Sigmoid colon (tissue), 7 donors: ENCODE measurements around the gene SWSAP1. TPM values are rescaled to one million over a fixed set of nuclear protein-coding genes. Genes with fewer than 3 reads are reported as not detected.

Source experiments
- DNase-seq: peaks from one replicate; pipeline ENCODE4 v3.0.0-alpha.2; 2019
- H3K27ac ChIP-seq, 4 donors: fragments of 200-600 bp; sonication (generic); one replicate each; pipeline ENCODE4 v1.5.1; 2016 to 2019; ENCODE audit warnings: mild to moderate bottlenecking in 1 of 4
- H3K27me3 ChIP-seq, 3 donors: fragments of 200-600 bp; sonication (generic); one replicate each; pipeline ENCODE4 v1.5.1; 2019; ENCODE audit warnings: mild to moderate bottlenecking in 1 of 3
- H3K36me3 ChIP-seq, 4 donors: fragments of 200-600 bp; sonication (generic); one replicate each; pipeline ENCODE4 v1.5.1; 2016 to 2019
- H3K4me1 ChIP-seq, 4 donors: fragments of 200-600 bp; sonication (generic); one replicate each; pipeline ENCODE4 v1.5.1; 2017 to 2019
- H3K4me3 ChIP-seq, 4 donors: fragments of 200-600 bp; sonication (generic); one replicate each; pipeline ENCODE4 v1.5.1; 2017 to 2019; ENCODE audit warnings: mild to moderate bottlenecking in 2 of 4, moderate library complexity in 1 of 4
- H3K9me3 ChIP-seq, 4 donors: fragments of 200-600 bp in 3 of 4; sonication (generic) in 3 of 4; one replicate each; pipeline versions ENCODE4 v1.5.1 to v1.6.1; 2013 to 2019
- EP300 ChIP-seq, 4 donors: sonication (generic); formaldehyde crosslinking; IDR thresholded peaks; one replicate each; pipeline ENCODE4 v1.6.1; 2017; ENCODE audit warnings: antibody characterized with exemption in 4 of 4
- POLR2A ChIP-seq, 2 donors: fragments of 450-650 bp; IDR thresholded peaks; one replicate each; pipeline ENCODE4 v1.6.1; 2016; ENCODE audit warnings: antibody characterized with exemption in 2 of 2, mild to moderate bottlenecking in 2 of 2, moderate library complexity in 2 of 2
- POLR2AphosphoS5 ChIP-seq, 4 donors: sonication (generic); formaldehyde crosslinking; IDR thresholded peaks; one replicate each; pipeline ENCODE4 v1.6.1; 2017; ENCODE audit warnings: antibody characterized with exemption in 4 of 4
- WGBS, 2 donors: extraction: QIAGEN DNeasy Blood & Tissue Kit; methylation state at CpG; one replicate each; pipeline ENCODE4 v1.1.7; 2013; 5-methylcytosine and 5-hydroxymethylcytosine counted together
- intact Hi-C: fragments of 100-400 bp; cut with DNase I; formaldehyde crosslinking; loops from one replicate; pipeline ENCODE4 v1.15.1; 2023
- polyA plus RNA-seq, 3 donors: library from polyadenylated mRNA; stranded (reverse); fragments of 200-250 nt; gene quantifications; one replicate each; pipeline ENCODE4 v1.2.3, GENCODE V29; 2013
- total RNA-seq, 4 donors: library from RNA; depleted of rRNA; stranded (reverse); fragments of >200 nt; gene quantifications; one replicate each; pipeline ENCODE4 v1.1.0, GENCODE V29; 2016
- TF ChIP-seq, protein P1 (sequence below), 4 experiments: fragments of 450-650 bp in 3 of 4; fragments of 200-600 bp in 1 of 4; IDR thresholded peaks; one replicate each; pipeline ENCODE4 v1.5.1; 2016 to 2019; ENCODE audit warnings: antibody characterized with exemption in 4 of 4, mild to moderate bottlenecking in 3 of 4, moderate library complexity in 2 of 4
- donor health status: healthy with polysubstance abuse.
- donor health status: Bipolar disorder and iron deficiency.
- donor health status: healthy.

Gene SWSAP1
- total and polyA plus RNA-seq, 7 donors: 0.71 to 4.3 (median 1.8) TPM

DNA sequence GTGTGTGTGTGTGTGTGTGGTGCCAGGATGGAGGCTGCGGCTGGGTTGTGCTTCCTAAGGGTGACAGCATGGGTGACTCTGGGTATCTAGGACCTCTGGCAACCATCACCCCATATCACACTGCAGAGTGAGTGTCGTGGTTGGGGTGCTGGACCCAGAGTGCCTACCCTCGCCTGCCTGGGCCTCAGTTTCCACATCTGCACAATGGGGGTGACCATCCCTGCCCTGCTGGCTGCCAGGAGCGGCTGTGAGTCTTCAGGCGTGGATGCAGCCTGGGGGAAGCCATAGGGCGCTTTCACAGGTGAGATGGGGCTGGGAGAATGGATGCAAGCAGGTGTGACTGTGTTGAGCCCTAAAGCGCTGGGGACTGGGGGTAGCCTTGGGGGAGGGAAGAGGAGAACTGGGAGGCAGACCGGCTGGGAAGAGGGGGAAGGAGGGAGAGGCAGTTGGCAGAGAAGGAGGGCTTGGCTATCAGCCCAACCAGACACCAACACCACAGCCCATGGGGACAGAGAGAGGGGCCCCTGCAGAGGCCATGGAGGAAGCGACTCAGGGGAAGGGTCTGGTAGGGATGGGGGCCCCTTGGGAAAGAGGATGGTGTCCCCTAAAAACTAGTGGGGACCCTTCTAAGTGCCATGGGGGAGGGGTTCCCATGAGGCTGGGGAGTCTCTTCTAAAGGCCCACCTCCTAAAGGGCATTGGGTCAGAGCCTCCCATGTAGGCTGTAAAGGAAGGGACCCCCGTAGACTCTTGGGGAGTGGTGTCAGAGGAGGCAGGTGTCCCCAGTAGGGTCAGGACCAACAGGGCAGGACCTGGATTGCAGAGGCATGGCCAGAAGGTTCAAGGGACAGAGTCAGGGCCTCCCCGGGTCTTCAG, 17.6 kb upstream of the SWSAP1 start:
- 77 to 81% methylated on average over 11 of the region's 11 CpGs for WGBS, 2 donors
- Histone ChIP-seq H3K27ac (peak overlapping the region in 1 of 4 donors; percentile 87), H3K27me3 (no peaks in the 10 kb centered on the region), H3K36me3 (peaks cover 0 to 34% (median 8%) of the 10 kb centered on the region in 4 donors), H3K4me1 (peaks cover 0 to 26% (median 20%) of the 10 kb centered on the region in 4 donors), H3K9me3 (no peaks in the 10 kb centered on the region), H3K4me3 (no peak overlapping the region)
- intact Hi-C loops: no loop called here
- DNase-seq: no peak
- no peak for TF ChIP-seq POLR2AphosphoS5 (IDR thresholded peaks at IDR 0.05)
- TF ChIP-seq, protein P1, sequence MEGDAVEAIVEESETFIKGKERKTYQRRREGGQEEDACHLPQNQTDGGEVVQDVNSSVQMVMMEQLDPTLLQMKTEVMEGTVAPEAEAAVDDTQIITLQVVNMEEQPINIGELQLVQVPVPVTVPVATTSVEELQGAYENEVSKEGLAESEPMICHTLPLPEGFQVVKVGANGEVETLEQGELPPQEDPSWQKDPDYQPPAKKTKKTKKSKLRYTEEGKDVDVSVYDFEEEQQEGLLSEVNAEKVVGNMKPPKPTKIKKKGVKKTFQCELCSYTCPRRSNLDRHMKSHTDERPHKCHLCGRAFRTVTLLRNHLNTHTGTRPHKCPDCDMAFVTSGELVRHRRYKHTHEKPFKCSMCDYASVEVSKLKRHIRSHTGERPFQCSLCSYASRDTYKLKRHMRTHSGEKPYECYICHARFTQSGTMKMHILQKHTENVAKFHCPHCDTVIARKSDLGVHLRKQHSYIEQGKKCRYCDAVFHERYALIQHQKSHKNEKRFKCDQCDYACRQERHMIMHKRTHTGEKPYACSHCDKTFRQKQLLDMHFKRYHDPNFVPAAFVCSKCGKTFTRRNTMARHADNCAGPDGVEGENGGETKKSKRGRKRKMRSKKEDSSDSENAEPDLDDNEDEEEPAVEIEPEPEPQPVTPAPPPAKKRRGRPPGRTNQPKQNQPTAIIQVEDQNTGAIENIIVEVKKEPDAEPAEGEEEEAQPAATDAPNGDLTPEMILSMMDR (IDR thresholded peaks at IDR 0.05): no peak
- no peak for TF ChIP-seq POLR2A (IDR thresholded peaks at IDR 0.05)
- TF ChIP-seq EP300 (IDR thresholded peaks at IDR 0.05): no peak

DNA sequence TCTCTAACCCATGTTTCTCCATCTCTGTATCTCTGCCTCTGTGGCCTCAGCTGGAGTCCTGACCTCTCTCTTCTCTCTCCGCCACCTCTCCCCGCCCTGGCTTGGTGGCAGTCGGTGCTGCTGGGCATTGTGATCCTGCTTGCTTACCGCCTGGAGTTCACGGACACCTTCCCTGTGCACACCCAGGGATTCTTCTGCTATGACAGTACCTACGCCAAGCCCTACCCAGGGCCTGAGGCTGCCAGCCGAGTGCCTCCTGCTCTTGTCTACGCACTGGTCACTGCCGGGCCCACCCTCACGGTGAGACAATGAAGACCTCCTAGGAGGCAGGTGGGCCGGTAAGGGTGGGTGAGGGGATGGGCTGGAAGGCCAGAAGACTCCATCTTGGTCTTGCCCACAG, 15.0 kb upstream of the SWSAP1 start:
- Histone ChIP-seq H3K4me1 (peaks cover 0 to 26% (median 20%) of the 10 kb centered on the region in 4 donors), H3K27ac (no peak overlapping the region), H3K36me3 (peaks cover 7 to 59% (median 19%) of the 10 kb centered on the region in 4 donors), H3K4me3 (no peak overlapping the region), H3K9me3 (no peaks in the 10 kb centered on the region), H3K27me3 (no peaks in the 10 kb centered on the region)
- no peak for DNase-seq
- intact Hi-C loops: no loop called here
- 77 to 87% methylated on average over 11 of the region's 11 CpGs for WGBS, 2 donors
- TF ChIP-seq POLR2AphosphoS5 (IDR thresholded peaks at IDR 0.05): no peak
- TF ChIP-seq, protein P1 (IDR thresholded peaks at IDR 0.05): no peak
- TF ChIP-seq EP300 (IDR thresholded peaks at IDR 0.05): no peak
- TF ChIP-seq POLR2A (IDR thresholded peaks at IDR 0.05): no peak

DNA sequence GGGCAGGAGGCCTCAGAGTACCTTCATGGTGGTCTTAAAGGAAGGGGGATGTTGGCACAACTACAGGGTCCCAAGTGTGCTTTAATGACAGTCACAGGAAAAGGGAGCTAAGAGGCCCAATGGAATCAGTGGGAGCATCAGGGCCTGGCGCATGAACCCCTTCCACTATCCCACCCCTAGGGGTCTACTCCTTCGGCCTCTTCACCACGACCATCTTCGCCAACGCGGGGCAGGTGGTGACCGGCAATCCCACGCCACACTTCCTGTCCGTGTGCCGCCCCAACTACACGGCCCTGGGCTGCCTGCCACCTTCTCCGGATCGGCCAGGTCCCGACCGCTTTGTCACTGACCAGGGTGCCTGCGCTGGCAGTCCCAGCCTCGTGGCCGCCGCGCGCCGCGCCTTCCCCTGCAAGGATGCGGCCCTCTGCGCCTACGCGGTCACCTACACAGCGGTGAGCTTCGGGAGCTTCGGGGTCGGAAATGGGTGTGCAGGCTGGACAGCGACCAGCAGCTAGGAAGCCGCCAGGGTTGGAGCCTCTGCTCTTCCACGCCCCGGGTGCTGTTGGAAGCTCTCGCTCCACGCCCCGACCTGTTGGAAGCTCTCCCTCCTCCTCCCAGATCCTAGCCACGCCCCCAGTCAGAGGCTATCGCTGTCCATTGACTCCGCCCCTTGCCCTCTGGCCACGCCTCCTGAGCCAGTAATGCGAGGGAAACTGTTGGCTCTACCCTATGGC, 13.3 kb upstream of the SWSAP1 start:
- intact Hi-C loops: no loop called here
- H3K27ac ChIP-seq: no peak overlapping the region
- peaks cover 7 to 74% (median 25%) of the 10 kb centered on the region in 4 donors for H3K36me3 ChIP-seq
- peaks cover 0 to 11% (median 8%) of the 10 kb centered on the region in 4 donors for H3K4me1 ChIP-seq
- WGBS, 2 donors: 21 to 64% methylated on average over 43 of the region's 43 CpGs
- H3K9me3 ChIP-seq: no peaks in the 10 kb centered on the region
- no peaks in the 10 kb centered on the region for H3K27me3 ChIP-seq
- DNase-seq: no peak
- TF ChIP-seq POLR2A (IDR thresholded peaks at IDR 0.05): no peak
- no peak for TF ChIP-seq EP300 (IDR thresholded peaks at IDR 0.05)
- TF ChIP-seq, protein P1 (IDR thresholded peaks at IDR 0.05): no peak
- no peak for TF ChIP-seq POLR2AphosphoS5 (IDR thresholded peaks at IDR 0.05)
- H3K4me3 ChIP-seq: no peak overlapping the region

DNA sequence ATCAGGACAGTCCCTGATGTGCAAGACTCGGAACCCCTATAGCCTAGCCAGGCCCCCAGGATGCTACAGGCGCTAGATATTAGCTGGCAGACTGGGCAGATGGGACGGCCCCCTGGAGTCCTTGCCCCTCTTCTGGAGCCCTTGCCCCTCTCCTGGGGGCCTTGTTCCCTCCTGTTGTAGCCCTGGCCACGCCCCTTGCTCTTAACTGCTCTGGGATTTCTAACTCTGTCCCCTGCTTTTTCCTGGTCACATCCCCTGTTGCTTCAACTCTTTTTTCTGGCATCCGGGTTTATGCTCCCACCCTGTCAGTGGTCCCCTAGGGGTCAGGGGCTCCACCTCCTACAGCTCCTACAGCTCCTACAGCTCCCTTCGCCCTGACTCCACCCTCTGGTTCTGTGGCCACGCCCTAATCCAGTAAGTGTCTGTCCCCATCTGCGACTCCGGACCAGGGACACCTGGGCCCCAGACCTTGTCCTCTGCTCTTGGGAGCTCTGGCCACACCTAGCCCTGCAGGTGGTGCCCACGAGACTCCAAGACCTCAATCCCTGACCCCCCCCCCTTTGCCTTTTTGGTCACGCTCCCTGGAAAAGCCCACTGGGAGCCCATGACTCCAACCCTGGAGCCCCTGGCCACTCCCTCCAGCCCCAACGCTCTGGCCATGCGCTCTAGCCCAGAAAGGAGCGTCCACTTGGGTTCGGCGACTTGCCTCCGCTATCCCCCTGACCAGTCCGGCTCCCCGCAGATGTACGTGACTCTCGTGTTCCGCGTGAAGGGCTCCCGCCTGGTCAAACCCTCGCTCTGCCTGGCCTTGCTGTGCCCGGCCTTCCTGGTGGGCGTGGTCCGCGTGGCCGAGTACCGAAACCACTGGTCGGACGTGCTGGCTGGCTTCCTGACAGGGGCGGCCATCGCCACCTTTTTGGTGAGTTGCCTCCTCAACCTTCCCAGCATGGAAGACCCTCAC, 12.4 kb upstream of the SWSAP1 start:
- Histone ChIP-seq H3K27ac (no peak overlapping the region), H3K4me3 (no peak overlapping the region), H3K4me1 (peaks cover 0 to 2% (median under 1%) of the 10 kb centered on the region in 4 donors), H3K9me3 (no peaks in the 10 kb centered on the region), H3K36me3 (peaks cover 7 to 74% (median 25%) of the 10 kb centered on the region in 4 donors), H3K27me3 (no peaks in the 10 kb centered on the region)
- WGBS, 2 donors: 55 to 75% methylated on average over 35 of the region's 35 CpGs
- no peak for TF ChIP-seq POLR2A (IDR thresholded peaks at IDR 0.05)
- TF ChIP-seq POLR2AphosphoS5 (IDR thresholded peaks at IDR 0.05): no peak
- TF ChIP-seq, protein P1 (IDR thresholded peaks at IDR 0.05): no peak
- no peak for TF ChIP-seq EP300 (IDR thresholded peaks at IDR 0.05)
- DNase-seq: no peak
- intact Hi-C loops: no loop called here
